Astrocyte of the hippocampus (primary cell): ENCODE data around the gene OR6C70.
"Not testable (repeated sequence)": the region's sequence is repeated elsewhere in the genome, so short reads cannot be mapped to it uniquely, and the experiment has no call there.

Experiments
- DNase-seq: peaks from one replicate; pipeline ENCODE4 v3.0.0; 2011; ENCODE audit warnings: low read depth, low spot score

OR6C70 gene

GRCh38 chr12:55470088-55470829 lies at the start of gene OR6C70:
Gene OR6C70, minus strand, starts transcription at chr12:55470138. Its CDS starts 0 bp downstream, at chr12:55470138.
- no peak for DNase-seq

- no peak for DNase-seq
These were observed 46.5 kb upstream of the OR6C70 start for GRCh38 chr12:55516391-55516790.

GRCh38 chr12:55515696-55516095 lies 45.8 kb upstream of the OR6C70 start:
- DNase-seq: no peak

- no peak for DNase-seq
These were observed 31.7 kb upstream of the OR6C70 start for GRCh38 chr12:55501601-55502000.

- no peak for DNase-seq
These were observed 29.9 kb upstream of the OR6C70 start for GRCh38 chr12:55499810-55500252.

GRCh38 chr12:55499231-55499630 lies 29.3 kb upstream of the OR6C70 start:
- DNase-seq: no peak

GRCh38 chr12:55495490-55495889 lies 25.6 kb upstream of the OR6C70 start:
- DNase-seq: no peak

GRCh38 chr12:55492078-55492477 lies 22.1 kb upstream of the OR6C70 start, which contains the start of gene OR6C68:
Gene OR6C68, plus strand, starts transcription at chr12:55492378. Its CDS starts 0 bp downstream, at chr12:55492378.
- no peak for DNase-seq

GRCh38 chr12:55484284-55484683 lies 14.3 kb upstream of the OR6C70 start:
- not testable (repeated sequence) for DNase-seq

GRCh38 chr12:55479136-55479535 lies 9.2 kb upstream of the OR6C70 start:
- DNase-seq: not testable (repeated sequence)

GRCh38 chr12:55472264-55472663 lies 2.3 kb upstream of the OR6C70 start:
- DNase-seq: no peak

GRCh38 chr12:55469291-55469690 lies 647 bp downstream of the OR6C70 start:
- DNase-seq: no peak

- DNase-seq: no peak
These were observed 2.1 kb downstream of the OR6C70 start for GRCh38 chr12:55467836-55468235.

- DNase-seq: not testable (repeated sequence)
These were observed 5.0 kb downstream of the OR6C70 start for GRCh38 chr12:55464926-55465325.

- no peak for DNase-seq
These were observed 21.1 kb downstream of the OR6C70 start for GRCh38 chr12:55448825-55449224.

GRCh38 chr12:55446326-55446725 lies 23.6 kb downstream of the OR6C70 start:
- no peak for DNase-seq

- no peak for DNase-seq
These were observed 24.6 kb downstream of the OR6C70 start for GRCh38 chr12:55445357-55445756.

- DNase-seq: no peak
These were observed 26.2 kb downstream of the OR6C70 start, which contains the start of gene OR6C2 for GRCh38 chr12:55443776-55444175. Gene OR6C2, plus strand, starts transcription at chr12:55444076. Its CDS starts 8,138 bp downstream, at chr12:55452214.

GRCh38 chr12:55441233-55441632 lies 28.7 kb downstream of the OR6C70 start:
- DNase-seq: not testable (repeated sequence)

- no peak for DNase-seq
These were observed 41.4 kb downstream of the OR6C70 start for GRCh38 chr12:55428331-55429243.

- no peak for DNase-seq
These were observed 44.0 kb downstream of the OR6C70 start, which contains the start of gene OR6C76 for GRCh38 chr12:55425954-55426353. Gene OR6C76, plus strand, starts transcription at chr12:55426254. Its CDS starts 0 bp downstream, at chr12:55426254.

- DNase-seq: no peak
These were observed 49.5 kb downstream of the OR6C70 start for GRCh38 chr12:55420307-55420962.
